ENCODE data around the gene C4orf50. TPM values are rescaled to one million over a fixed set of nuclear protein-coding genes. Genes with fewer than 3 reads are reported as not detected.

Gene C4orf50
- total and polyA plus RNA-seq, 2 donors (not counting 1 experiment from before 2014, with no cell fraction given), result 0.02 TPM; not detected in 1

GRCh38 chr4:5941601-5942000 is 76.6 kb downstream of the C4orf50 start:
- WGBS (ENCODE audit: insufficient coverage), result 90% methylated on average over 3 of the region's 6 CpGs
- TF ChIP-seq CTCF (IDR thresholded peaks at IDR 0.05) (no peak), EZH2 (IDR thresholded peaks at IDR 0.05; ENCODE audit: borderline replicate concordance, insufficient read depth, low read depth, low read length, poor library complexity, severe bottlenecking) (no peak)
- POLR2A ChIA-PET, result no interaction called here

GRCh38 chr4:5940470-5941203 is 77.6 kb downstream of the C4orf50 start:
- WGBS (ENCODE audit: insufficient coverage), result 79% methylated on average over 3 of the region's 3 CpGs
- ATAC-seq (ENCODE audit: low read depth) (no peak), DNase-seq (no peak)
- Mint-ChIP-seq H3K4me3 (no peak overlapping the region), H3K4me1 (no peaks in the 10 kb centered on the region), H3K27me3 (peaks cover 7% of the 10 kb centered on the region), H3K9me3 (ENCODE audit: insufficient read depth) (no peaks in the 10 kb centered on the region), H3K27ac (no peak overlapping the region)
- Histone ChIP-seq H3K4me1 (ENCODE audit: control insufficient read depth in 2 of 2, insufficient read depth in 2 of 2, low read length in 2 of 2) (no peaks in the 10 kb centered on the region), H3K79me2 (ENCODE audit: control insufficient read depth, insufficient read depth, low read length) (no peaks in the 10 kb centered on the region), H3K4me2 (replicated peaks; ENCODE audit: low read depth, low read length, poor library complexity, severe bottlenecking) (no peak overlapping the region), H3K9me3 (ENCODE audit: control extremely low read depth in 1 of 3, control insufficient read depth in 2 of 3, insufficient read depth in 1 of 3, low read length in 2 of 3) (peaks cover 0 to 14% (median 0%) of the 10 kb centered on the region in 3 donors), H3K27ac (ENCODE audit: low read length in 2 of 2) (no peak overlapping the region), H3K36me3 (replicated peaks in 1 of 2; ENCODE audit: control extremely low read depth in 1 of 2, control insufficient read depth in 1 of 2, extremely low read depth in 1 of 2, insufficient read depth in 2 of 2, low read length in 1 of 2) (no peaks in the 10 kb centered on the region), H3K27me3 (replicated peaks in 1 of 4; ENCODE audit: control extremely low read depth in 1 of 4, control insufficient read depth in 3 of 4, insufficient read depth in 4 of 4, low read length in 3 of 4) (no peaks in the 10 kb centered on the region), H3K4me3 (ENCODE audit: control extremely low read depth in 1 of 5, extremely low read depth in 1 of 5, insufficient read depth in 1 of 5, low read depth in 2 of 5, low read length in 4 of 5) (no peak overlapping the region), H2AFZ (ENCODE audit: insufficient read depth, low read depth, low read length, poor library complexity, severe bottlenecking) (no peak overlapping the region), H3K9ac (ENCODE audit: low read length) (no peak overlapping the region), H4K20me1 (ENCODE audit: control insufficient read depth, insufficient read depth, low read length, poor library complexity, severe bottlenecking) (no peaks in the 10 kb centered on the region)
- CTCF ChIA-PET, result no interaction called here
- POLR2A ChIA-PET, result no interaction called here
- intact Hi-C loops (cut with micrococcal nuclease), result no loop called here
- no peak for TF ChIP-seq EZH2 (IDR thresholded peaks at IDR 0.05; ENCODE audit: borderline replicate concordance, insufficient read depth, low read depth, low read length, poor library complexity, severe bottlenecking)
- no peak for TF ChIP-seq CTCF (IDR thresholded peaks at IDR 0.05)

More at GRCh38 chr4:5941601-5942000, 76.6 kb downstream of the C4orf50 start:
- no peaks in the 10 kb centered on the region for H3K36me3 ChIP-seq (replicated peaks in 1 of 2; ENCODE audit: control extremely low read depth in 1 of 2, control insufficient read depth in 1 of 2, extremely low read depth in 1 of 2, insufficient read depth in 2 of 2, low read length in 1 of 2)
- no peak overlapping the region for H3K27ac Mint-ChIP-seq
- CTCF ChIA-PET, result no interaction called here
- intact Hi-C loops (cut with micrococcal nuclease), result no loop called here
- H3K27me3 ChIP-seq (replicated peaks in 1 of 4; ENCODE audit: control extremely low read depth in 1 of 4, control insufficient read depth in 3 of 4, insufficient read depth in 4 of 4, low read length in 3 of 4), result no peaks in the 10 kb centered on the region
- H3K4me3 Mint-ChIP-seq, result no peak overlapping the region
- H3K79me2 ChIP-seq (ENCODE audit: control insufficient read depth, insufficient read depth, low read length), result no peaks in the 10 kb centered on the region
- no peak overlapping the region for H3K27ac ChIP-seq (ENCODE audit: low read length in 2 of 2)
- peaks cover 0 to 20% (median 0%) of the 10 kb centered on the region in 3 donors for H3K9me3 ChIP-seq (ENCODE audit: control extremely low read depth in 1 of 3, control insufficient read depth in 2 of 3, insufficient read depth in 1 of 3, low read length in 2 of 3)
- peaks cover 7% of the 10 kb centered on the region for H3K27me3 Mint-ChIP-seq
- DNase-seq (no peak), ATAC-seq (ENCODE audit: low read depth) (no peak)
- no peaks in the 10 kb centered on the region for H3K9me3 Mint-ChIP-seq (ENCODE audit: insufficient read depth)
- H3K4me3 ChIP-seq (ENCODE audit: control extremely low read depth in 1 of 5, extremely low read depth in 1 of 5, insufficient read depth in 1 of 5, low read depth in 2 of 5, low read length in 4 of 5), result no peak overlapping the region
- no peak overlapping the region for H2AFZ ChIP-seq (ENCODE audit: insufficient read depth, low read depth, low read length, poor library complexity, severe bottlenecking)
- no peak overlapping the region for H3K9ac ChIP-seq (ENCODE audit: low read length)
- no peak overlapping the region for H3K4me2 ChIP-seq (replicated peaks; ENCODE audit: low read depth, low read length, poor library complexity, severe bottlenecking)
- no peaks in the 10 kb centered on the region for H3K4me1 Mint-ChIP-seq
- H4K20me1 ChIP-seq (ENCODE audit: control insufficient read depth, insufficient read depth, low read length, poor library complexity, severe bottlenecking), result no peaks in the 10 kb centered on the region
- no peaks in the 10 kb centered on the region for H3K4me1 ChIP-seq (ENCODE audit: control insufficient read depth in 2 of 2, insufficient read depth in 2 of 2, low read length in 2 of 2)
